SK-N-MC (cell line): ENCODE results near the gene LGR4.
"Not testable (repeated sequence)": the region's sequence is repeated elsewhere in the genome, so short reads cannot be mapped to it uniquely, and the experiment has no call there.

Experiments
- DNase-seq: peaks from one replicate; pipeline ENCODE4 v3.0.0-alpha.2; 2011; ENCODE audit warnings: low read depth, low spot score
- H3K27ac ChIP-seq: fragments of 200-600 bp; sonication (generic); 2 replicates; pipeline ENCODE4 v1.5.1; 2016; ENCODE audit warnings: mixed run types
- H3K36me3 ChIP-seq: fragments of 200-600 bp; sonication (generic); 2 replicates; pipeline ENCODE4 v1.6.1; 2017; ENCODE audit warnings: antibody characterized with exemption, low read length, mixed read lengths; ENCODE audit not compliant: insufficient read depth
- H3K4me3 ChIP-seq: fragments of 200-600 bp; sonication (generic); 2 replicates; pipeline ENCODE4 v1.5.1; 2016
- H3K9ac ChIP-seq: fragments of 200-600 bp; sonication (generic); 2 replicates; pipeline ENCODE4 v1.8.0; 2017; ENCODE audit warnings: mixed run types, mixed read lengths; ENCODE audit not compliant: insufficient read length
- H3K9me3 ChIP-seq: fragments of 200-600 bp; sonication (generic); 2 replicates; pipeline ENCODE4 v1.6.1; 2017; ENCODE audit warnings: low read depth, mild to moderate bottlenecking, antibody characterized with exemption, low read length, moderate library complexity, mixed read lengths
- EZH2 ChIP-seq: fragments of 200-600 bp; sonication (generic); IDR thresholded peaks from one replicate; pipeline ENCODE4 v1.6.1; 2017; ENCODE audit warnings: antibody characterized with exemption
- FOXP2 ChIP-seq: optimal IDR thresholded peaks from 2 replicates; pipeline ENCODE3; 2011; ENCODE audit warnings: mild to moderate bottlenecking, moderate library complexity; ENCODE audit not compliant: insufficient read depth; ENCODE audit errors: extremely low read length, control extremely low read depth
- POLR2AphosphoS5 ChIP-seq: IDR thresholded peaks from 2 replicates; pipeline ENCODE4 v1.6.1; 2012; ENCODE audit warnings: mild to moderate bottlenecking, low read depth, low read length, borderline replicate concordance

LGR4 gene

GRCh38 chr11:27339941-27340340 lies 132.6 kb downstream of the LGR4 start:
- H3K9ac ChIP-seq: no peak overlapping the region
- H3K27ac ChIP-seq: no peak overlapping the region
- no peak for DNase-seq
- H3K36me3 ChIP-seq: peaks cover 8% of the 10 kb centered on the region
- no peak overlapping the region for H3K4me3 ChIP-seq
- H3K9me3 ChIP-seq: no peaks in the 10 kb centered on the region
- TF ChIP-seq FOXP2: no peak
- no peak for TF ChIP-seq EZH2
- no peak for TF ChIP-seq POLR2AphosphoS5

- not testable (repeated sequence) for H3K4me3 ChIP-seq, H3K9me3 ChIP-seq, H3K36me3 ChIP-seq, H3K9ac ChIP-seq, DNase-seq, H3K27ac ChIP-seq
Observed at GRCh38 chr11:27334764-27335163, 137.8 kb downstream of the LGR4 start.

- Histone ChIP-seq H3K4me3 (peak overlapping the region; percentile 42), H3K27ac (peak overlapping the region; percentile 87), H3K36me3 (peaks cover 7% of the 10 kb centered on the region), H3K9ac (no peak overlapping the region), H3K9me3 (no peaks in the 10 kb centered on the region)
- TF ChIP-seq FOXP2 (no peak), EZH2 (no peak), POLR2AphosphoS5 (no peak)
- no peak for DNase-seq
Observed at GRCh38 chr11:27331981-27332380, 140.6 kb downstream of the LGR4 start.

GRCh38 chr11:27330633-27331270 lies 141.8 kb downstream of the LGR4 start:
- Histone ChIP-seq H3K36me3 (peaks cover 7% of the 10 kb centered on the region; the same call in 1 of the 2 replicates), H3K9ac (no peak overlapping the region), H3K9me3 (no peaks in the 10 kb centered on the region), H3K27ac (no peak overlapping the region), H3K4me3 (no peak overlapping the region)
- TF ChIP-seq POLR2AphosphoS5: no peak
- no peak for TF ChIP-seq EZH2
- TF ChIP-seq FOXP2: no peak
- no peak for DNase-seq

GRCh38 chr11:27329867-27330632 lies 142.5 kb downstream of the LGR4 start:
- H3K9me3 ChIP-seq: no peaks in the 10 kb centered on the region
- TF ChIP-seq EZH2 (no peak), POLR2AphosphoS5 (no peak), FOXP2 (no peak)
- no peak overlapping the region for H3K27ac ChIP-seq
- no peak overlapping the region for H3K4me3 ChIP-seq
- H3K36me3 ChIP-seq: peaks cover 7% of the 10 kb centered on the region; the same call in 1 of the 2 replicates
- no peak overlapping the region for H3K9ac ChIP-seq
- no peak for DNase-seq

- Histone ChIP-seq H3K36me3 (peaks cover 7% of the 10 kb centered on the region; the same call in 1 of the 2 replicates), H3K9ac (no peak overlapping the region), H3K9me3 (no peaks in the 10 kb centered on the region), H3K27ac (no peak overlapping the region), H3K4me3 (no peak overlapping the region)
- DNase-seq: no peak
- TF ChIP-seq POLR2AphosphoS5 (no peak), FOXP2 (no peak), EZH2 (no peak)
Observed at GRCh38 chr11:27328614-27329013, 144.0 kb downstream of the LGR4 start.

- H3K9me3 ChIP-seq, H3K4me3 ChIP-seq, H3K36me3 ChIP-seq, H3K9ac ChIP-seq, DNase-seq, H3K27ac ChIP-seq: not testable (repeated sequence)
Observed at GRCh38 chr11:27327064-27327463, 145.5 kb downstream of the LGR4 start.

GRCh38 chr11:27322196-27322595 lies 150.4 kb downstream of the LGR4 start:
- not testable (repeated sequence) for H3K9me3 ChIP-seq, H3K9ac ChIP-seq, H3K36me3 ChIP-seq, DNase-seq, H3K4me3 ChIP-seq, H3K27ac ChIP-seq

GRCh38 chr11:27321340-27321739 lies 151.2 kb downstream of the LGR4 start:
- H3K36me3 ChIP-seq, H3K27ac ChIP-seq, H3K9me3 ChIP-seq, H3K4me3 ChIP-seq, H3K9ac ChIP-seq, DNase-seq: not testable (repeated sequence)
